GM11168 (cell line): ENCODE results near the gene NFYA.

Experiments used
- in situ Hi-C: fragments of 300-500 bp; cut with MboI; formaldehyde crosslinking; loops from one replicate; pipeline ENCODE4 v1.12.0; 2022; ENCODE audit warnings: low sequenced_read_pairs; ENCODE audit not compliant: unreplicated experiment

The NFYA gene

DNA sequence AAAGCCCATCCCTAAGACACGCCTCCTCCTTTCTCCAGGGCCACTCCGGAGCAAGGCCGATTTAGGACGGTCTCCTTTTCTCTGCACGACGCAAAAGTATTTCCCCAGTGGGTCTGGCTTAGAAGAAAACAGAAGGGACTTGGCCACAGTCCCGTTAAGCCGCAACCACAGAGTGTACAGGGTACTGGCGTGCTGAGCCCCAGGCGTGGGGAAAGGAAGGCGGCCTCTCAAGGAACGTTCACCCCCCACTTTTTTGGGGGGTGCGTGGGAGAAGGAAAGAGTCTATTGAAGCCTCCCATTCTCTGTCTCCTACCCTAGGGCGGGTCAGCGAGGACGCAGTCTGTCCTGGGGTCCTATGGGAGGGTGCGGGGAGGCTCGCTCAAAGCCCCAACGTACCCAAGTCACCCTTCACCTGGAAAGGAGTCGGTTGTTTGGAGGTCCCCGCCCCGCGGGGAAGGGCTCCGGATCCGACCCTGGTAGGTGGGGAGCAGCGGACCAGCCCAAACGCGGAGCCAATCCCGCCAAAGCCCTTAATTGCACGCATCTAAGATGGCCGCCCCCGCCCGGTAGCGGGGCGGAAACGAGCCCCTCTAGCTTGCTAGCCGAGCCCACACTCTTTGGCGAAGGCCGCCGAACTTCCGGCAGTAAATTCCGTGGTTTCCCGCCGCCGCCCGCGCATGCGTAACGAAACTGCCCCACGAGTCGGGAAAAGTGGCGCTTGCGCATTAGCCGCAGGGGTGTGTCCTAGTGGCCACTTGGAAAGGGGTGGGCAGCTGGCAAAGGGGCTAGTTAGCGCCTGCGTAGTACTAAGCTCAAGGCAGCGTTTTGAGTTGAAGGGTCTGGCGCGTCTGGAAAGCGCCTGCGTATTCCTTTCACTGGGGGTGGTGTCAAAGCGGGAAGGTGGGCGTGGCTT, 595 bp upstream of the NFYA start, which contains the start of gene OARD1:
Gene OARD1 (minus strand): TSS at position 434 of the 913 bp plus-strand sequence. CDS start 722 bp downstream, outside the sequence.
- in situ Hi-C loops: no loop called here

DNA sequence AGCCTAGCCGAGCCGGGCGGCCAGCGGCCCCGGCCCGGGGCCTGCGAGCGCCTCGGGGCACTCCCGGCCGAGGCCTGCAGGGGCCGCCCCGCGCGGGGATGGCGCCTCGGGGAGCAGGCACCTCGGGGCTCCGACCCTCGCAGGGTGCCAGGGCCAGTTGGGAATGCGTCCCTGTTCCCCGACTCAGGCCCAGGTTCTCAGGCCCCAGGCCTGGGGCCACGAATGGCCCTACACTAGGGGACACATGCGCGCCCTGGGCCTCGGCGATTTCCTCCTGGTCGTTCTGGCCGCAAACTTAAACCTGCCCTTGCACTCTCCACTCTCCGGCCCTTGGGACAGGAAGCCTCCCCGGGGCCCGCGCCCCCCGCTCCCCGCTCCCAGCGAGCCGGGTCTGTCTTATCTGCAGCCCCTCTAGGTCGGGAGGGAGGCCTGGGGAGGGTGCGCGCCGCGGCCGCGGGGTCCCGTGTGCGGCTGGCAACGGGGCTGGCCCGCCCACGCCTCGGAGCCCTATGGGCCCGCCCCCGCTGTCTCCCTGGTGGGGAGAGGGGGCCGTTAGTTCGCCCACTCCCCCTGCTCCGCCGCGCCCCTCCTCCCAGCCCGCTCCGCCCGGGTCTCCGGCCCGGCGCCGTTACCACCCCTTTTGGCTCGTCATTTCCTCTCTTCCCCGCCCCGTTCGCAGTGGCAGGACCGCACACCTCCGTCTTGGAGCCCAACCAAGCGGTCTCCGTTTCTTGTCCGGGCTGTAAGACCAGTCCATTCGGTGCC, 611 bp downstream of the NFYA start:
- in situ Hi-C loops: no loop called here

DNA sequence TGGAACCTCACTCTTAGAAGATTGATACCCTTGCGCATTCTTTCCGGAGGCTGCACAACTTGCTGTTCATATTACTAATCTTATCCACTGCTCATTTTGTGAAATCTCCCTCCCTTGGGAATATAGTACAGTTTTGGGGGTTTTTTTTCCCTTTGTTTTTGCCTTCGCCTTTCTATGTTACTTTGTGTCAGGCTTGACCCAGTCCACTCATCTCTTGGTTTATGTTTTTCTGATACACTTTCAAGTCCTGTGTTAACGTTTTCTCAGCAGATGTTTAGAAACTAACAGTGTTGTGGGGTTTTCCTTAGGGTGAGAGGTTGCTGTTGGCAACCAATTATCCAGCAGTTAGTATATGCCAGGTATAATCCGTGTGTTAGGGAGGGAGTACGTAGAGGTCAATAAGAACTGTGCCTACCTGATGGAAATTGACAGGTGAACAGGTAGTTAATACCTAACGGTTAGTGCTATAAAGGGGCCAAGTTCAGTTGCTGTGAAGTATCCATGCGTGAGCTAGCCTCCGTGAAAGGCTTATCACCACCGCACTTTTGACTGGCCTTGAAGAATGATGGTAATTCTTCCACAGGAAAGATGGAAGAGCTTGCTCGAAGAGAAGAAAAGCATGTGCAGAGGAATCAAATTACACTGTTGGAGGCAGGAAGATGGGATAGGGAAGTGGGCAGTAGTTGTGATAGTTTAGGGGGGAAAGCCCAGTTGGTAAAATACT, 1.4 kb downstream of the NFYA start:
- in situ Hi-C loops: no loop called here

- in situ Hi-C loops: loop anchor here (25.0 kb wide), 1 partner anchor 237 kb away; no protein-coding TSS in a partner anchor
Measured at GRCh38 chr6:41074692-41075436, 2.1 kb downstream of the NFYA start.

- in situ Hi-C loops: loop anchor here (25.0 kb wide), 1 partner anchor 236 kb away; no protein-coding TSS in a partner anchor
Measured at GRCh38 chr6:41075651-41076626, 3.2 kb downstream of the NFYA start.

DNA sequence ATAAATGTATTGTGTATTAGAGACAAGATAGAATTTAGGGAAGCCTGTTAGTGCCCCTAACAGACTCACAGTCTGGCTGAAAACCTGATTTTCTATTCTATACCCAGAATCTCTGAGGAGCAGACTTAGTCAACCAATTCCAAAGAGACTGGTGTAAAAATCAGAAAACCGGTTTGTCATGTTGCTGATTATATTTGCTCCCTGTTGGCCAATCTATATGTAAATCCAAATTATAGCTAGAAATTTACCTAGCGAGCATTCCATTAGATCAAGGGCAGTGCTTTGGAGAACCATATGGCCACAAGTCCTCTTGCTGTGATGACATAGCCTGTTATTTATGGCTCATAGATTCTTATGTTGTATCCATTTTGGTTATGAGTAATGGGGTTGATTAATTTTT, 4.8 kb downstream of the NFYA start:
- in situ Hi-C loops: loop anchor here (25.0 kb wide), 1 partner anchor 235 kb away; no protein-coding TSS in a partner anchor

- in situ Hi-C loops: loop anchor here (25.0 kb wide), 1 partner anchor 234 kb away; no protein-coding TSS in a partner anchor
Measured at GRCh38 chr6:41078101-41078500, 5.3 kb downstream of the NFYA start.

- in situ Hi-C loops: loop anchor here (25.0 kb wide), 1 partner anchor 233 kb away; no protein-coding TSS in a partner anchor
Measured at GRCh38 chr6:41079080-41079479, 6.3 kb downstream of the NFYA start.

DNA sequence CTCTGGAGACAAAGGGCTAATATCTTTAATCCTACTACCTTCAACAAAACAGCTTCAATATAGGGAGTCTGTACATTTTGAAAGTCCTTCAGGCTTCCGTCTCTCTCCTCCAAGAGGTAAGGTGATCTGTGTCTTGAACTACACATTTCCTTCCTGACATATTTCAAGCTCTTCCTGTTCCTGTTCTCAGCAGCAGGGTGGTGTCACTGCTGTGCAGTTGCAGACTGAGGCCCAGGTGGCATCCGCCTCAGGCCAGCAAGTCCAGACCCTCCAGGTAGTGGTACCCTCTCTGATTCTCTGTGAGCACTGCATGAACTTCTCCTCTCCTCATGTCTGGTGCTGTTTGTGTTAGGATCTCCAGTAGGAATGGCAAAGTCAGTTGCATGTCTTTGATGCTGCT, 7.8 kb downstream of the NFYA start:
- in situ Hi-C loops: loop anchor here (25.0 kb wide), 1 partner anchor 232 kb away; no protein-coding TSS in a partner anchor

GRCh38 chr6:41083072-41083471, 10.3 kb downstream of the NFYA start:
- in situ Hi-C loops: loop anchor here (25.0 kb wide), 1 partner anchor 229 kb away; no protein-coding TSS in a partner anchor

DNA sequence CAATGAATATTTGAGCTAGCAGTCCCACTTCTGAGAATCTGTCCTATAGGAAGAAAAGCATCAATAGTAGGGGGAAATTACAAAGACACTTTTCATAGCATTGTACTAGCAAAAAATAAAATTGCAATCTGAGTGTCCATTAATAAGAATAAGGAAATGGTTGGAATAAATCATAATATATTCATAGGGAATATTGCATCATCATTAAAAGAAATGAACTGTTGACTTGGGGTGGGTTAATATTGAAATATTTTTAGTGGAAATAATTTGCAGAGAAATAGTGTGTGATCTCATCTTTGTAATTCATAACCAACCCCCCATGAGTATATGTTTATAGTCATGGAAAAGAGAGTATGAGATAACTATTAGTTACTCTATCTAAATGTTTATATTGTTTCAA, 12.4 kb downstream of the NFYA start:
- in situ Hi-C loops: loop anchor here (25.0 kb wide), 1 partner anchor 227 kb away; no protein-coding TSS in a partner anchor

GRCh38 chr6:41088451-41088850, 15.7 kb downstream of the NFYA start:
- in situ Hi-C loops: loop anchor here (25.0 kb wide), 1 partner anchor 224 kb away; no protein-coding TSS in a partner anchor

DNA sequence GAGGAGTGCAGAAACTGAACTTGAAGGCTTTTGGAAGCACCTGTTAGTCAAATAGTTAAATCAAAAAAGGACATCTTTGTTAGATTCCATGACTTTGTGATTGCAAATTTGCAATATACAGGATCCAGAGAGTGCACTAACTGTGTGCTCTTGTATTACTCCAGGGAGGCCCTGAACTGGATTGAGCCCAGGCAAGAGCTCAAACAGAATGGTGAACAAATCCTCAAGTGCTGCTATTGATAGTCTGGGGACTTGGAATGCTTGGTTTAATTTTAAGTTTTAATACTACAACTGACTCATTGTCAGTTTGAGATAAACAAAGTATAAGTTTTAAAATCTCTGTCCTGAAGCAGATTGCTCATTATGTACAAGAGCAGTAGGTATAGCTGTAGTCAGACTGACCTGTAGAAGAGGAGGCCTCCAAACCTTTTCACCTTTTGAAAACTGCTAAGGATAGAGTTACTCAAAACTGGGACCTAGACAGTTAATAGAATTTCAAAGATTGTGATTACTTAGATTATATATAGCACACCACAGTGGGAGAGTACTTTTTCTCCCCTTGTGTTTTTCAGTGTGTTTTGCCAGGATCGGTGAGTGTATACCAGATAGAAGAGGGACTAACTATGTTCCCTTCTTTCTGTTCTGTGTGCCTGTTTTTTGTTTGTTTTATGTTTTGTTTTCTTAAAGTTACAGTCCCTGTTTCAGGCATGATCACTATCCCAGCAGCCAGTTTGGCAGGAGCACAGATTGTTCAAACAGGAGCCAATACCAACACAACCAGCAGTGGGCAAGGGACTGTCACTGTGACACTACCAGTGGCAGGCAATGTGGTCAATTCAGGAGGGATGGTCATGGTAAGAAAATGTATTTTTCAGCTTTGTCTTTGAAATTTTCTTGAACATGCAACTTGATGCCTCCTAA, 18.3 kb downstream of the NFYA start:
- in situ Hi-C loops: loop anchor here (25.0 kb wide), 1 partner anchor 221 kb away; no protein-coding TSS in a partner anchor

DNA sequence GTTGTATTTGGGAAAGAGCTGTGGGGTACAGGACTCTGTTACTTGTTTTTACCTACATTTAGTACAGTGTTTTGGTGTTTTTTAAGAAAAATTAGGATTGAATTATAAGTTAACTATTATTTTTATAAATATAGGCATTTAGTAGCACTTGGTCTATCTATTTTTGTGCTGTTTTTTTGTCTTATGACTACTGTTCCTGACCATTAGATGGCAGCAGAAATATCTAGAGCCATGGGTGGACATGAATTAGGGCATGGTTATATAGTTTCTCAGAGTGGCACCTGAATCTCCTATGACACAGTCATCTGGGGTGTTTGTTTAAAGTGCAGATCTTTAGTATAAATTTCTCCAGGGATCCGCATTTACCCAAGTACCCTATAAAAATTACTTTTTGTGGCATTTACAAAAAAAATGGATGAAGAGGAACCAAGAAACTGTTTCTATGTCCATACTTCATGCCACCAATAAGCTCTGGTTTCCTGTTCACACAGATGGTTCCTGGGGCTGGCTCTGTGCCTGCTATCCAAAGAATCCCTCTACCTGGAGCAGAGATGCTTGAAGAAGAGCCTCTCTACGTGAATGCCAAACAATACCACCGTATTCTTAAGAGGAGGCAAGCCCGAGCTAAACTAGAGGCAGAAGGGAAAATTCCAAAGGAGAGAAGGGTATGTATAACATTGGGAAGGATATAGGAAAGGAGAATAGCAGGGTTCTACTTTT, 19.8 kb downstream of the NFYA start:
- in situ Hi-C loops: loop anchor here (25.0 kb wide), 1 partner anchor 220 kb away; no protein-coding TSS in a partner anchor

- in situ Hi-C loops: loop anchor here (25.0 kb wide), 1 partner anchor 219 kb away; no protein-coding TSS in a partner anchor
Measured at GRCh38 chr6:41093729-41094128, 21.0 kb downstream of the NFYA start.

DNA sequence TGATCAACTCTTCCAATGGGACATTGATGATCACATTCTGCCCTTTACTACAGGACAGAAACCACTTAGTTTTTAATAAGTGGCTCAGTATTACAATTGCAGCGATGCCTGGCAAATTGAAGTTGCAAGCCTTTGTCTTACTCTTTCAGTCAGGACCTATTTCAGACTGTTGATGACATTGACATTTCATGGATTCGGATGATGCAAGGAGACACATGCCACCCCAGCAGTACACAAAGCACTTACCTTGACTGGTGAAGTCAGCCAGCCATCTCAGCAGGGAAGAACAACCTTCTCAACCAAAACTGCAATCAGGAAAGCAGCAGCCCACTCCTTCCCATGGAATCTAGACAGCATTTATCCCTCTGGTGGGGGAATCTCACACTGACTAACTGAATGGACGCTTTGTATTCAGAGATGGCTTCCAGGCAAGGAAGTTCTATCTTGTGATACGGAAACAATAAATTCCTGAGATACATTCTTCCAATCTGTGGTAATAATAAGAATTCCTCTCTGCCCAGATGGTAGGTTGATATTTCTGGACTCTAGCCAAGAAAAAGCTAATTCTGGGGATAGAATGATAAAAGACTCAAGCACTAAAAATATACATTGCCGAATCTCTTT, 24.8 kb downstream of the NFYA start:
- in situ Hi-C loops: loop anchor here (25.0 kb wide), 1 partner anchor 215 kb away; no protein-coding TSS in a partner anchor
